Renal cortical epithelial cell (primary cell): ENCODE results near the gene ASPDH. TPM values are rescaled to one million over a fixed set of nuclear protein-coding genes. Genes with fewer than 3 reads are reported as not detected.

Experiments
- DNase-seq: peaks from one replicate; pipeline ENCODE4 v3.0.0-alpha.2; 2011; ENCODE audit warnings: low read depth
- total RNA-seq: library from RNA; depleted of rRNA; stranded (reverse); fragments of >200 nt; gene quantifications from 2 replicates; pipeline ENCODE4 v1.2.3, GENCODE V29; 2014

Gene ASPDH
- total RNA-seq, 1 donor from 2014 or later = not detected

DNA sequence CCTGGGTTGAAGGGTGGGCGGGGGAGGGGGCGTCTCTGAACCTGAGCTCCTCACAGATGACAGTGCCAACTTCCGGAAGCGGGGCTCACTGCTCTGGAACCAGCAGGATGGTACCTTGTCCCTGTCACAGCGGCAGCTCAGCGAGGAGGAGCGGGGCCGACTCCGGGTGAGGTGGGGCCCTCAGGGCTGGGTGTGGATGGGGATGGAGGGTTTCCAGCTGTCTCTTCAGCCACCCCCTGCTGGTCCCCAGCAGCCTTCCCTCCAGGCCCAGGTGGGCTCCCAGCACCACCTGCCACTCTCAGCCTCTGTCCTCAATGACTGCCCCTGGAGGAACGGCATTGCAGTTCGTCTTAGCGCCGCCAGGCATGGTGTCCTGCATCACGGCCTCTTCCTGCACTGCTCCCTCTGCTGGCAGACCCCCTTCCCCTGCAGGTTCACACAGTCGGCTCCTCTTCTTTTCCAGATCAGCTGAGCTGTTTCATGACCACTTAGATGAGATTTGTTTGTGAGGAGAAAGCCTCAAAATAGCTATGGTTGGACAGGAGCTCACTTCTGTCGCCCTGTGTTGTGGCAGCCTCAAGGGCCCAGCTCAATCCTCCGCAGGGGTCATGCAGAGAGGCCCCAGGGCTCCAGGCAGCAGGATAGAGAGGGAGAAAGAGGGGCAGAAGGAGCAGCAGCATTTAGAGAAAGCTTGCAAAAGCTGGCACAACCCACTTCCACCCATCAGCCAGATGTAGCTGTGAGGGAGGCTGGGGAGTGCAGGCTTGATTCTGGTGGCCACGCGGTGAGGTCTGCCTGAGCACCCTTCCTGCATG lies 34.6 kb downstream of the ASPDH start:
- no peak for DNase-seq

GRCh38 chr19:50477751-50478515 lies 35.8 kb downstream of the ASPDH start:
- DNase-seq = no peak

GRCh38 chr19:50476907-50477238 lies 36.8 kb downstream of the ASPDH start:
- no peak for DNase-seq

GRCh38 chr19:50476224-50476906 lies 37.3 kb downstream of the ASPDH start, which contains the start of the genes EMC10 and GARIN5A:
Gene EMC10 (plus strand): TSS chr19:50476507. CDS start chr19:50476545, 38 bp downstream.
Gene GARIN5A (minus strand): TSS chr19:50476848. CDS start chr19:50476388, 460 bp downstream.
- peak; percentile 74 for DNase-seq

GRCh38 chr19:50475736-50476223 lies 37.9 kb downstream of the ASPDH start:
- no peak for DNase-seq

- DNase-seq = no peak
Observed at GRCh38 chr19:50475101-50475568, 38.6 kb downstream of the ASPDH start.

DNA sequence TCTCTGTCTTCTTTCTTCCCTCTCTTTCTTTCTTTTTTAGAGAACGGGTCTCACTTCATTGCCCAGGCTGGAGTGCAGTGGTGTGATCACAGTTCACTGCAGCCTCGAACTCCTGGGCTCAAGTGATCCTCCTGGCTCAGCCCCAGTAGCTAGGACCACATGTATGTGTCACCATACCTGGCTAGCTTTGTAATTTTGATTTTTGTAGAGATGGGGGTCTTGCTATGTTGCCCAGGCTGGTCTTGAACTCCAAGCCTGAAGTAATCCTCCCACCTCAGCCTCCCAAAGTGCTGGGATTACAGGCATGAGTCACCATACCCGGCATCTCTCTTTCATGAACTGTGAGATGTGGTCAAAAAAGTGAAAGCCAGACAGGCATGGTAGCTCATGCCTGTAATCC lies 40.4 kb downstream of the ASPDH start:
- DNase-seq = peak; percentile 13

GRCh38 chr19:50468818-50469217 lies 44.9 kb downstream of the ASPDH start:
- DNase-seq = no peak

DNA sequence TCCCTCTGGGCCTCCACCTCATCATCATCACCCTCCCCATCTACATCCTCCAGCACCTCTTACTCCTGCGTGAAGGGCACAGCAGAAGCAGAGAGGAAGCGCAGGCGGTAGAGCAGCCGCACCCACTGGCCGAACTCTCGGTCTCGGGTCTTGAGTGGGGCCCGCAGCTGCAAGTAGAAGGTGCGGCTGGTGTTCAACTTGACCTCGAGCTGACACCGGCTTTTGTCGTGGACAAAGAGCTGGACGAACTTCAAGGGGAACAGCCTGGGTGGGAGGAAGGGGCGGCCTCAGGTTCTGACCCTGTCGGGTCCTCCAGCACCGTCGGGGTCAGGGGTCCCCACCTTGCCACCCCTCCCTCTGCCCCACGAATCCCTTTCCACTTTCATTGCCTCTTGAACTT lies 46.1 kb downstream of the ASPDH start:
- DNase-seq = no peak

DNA sequence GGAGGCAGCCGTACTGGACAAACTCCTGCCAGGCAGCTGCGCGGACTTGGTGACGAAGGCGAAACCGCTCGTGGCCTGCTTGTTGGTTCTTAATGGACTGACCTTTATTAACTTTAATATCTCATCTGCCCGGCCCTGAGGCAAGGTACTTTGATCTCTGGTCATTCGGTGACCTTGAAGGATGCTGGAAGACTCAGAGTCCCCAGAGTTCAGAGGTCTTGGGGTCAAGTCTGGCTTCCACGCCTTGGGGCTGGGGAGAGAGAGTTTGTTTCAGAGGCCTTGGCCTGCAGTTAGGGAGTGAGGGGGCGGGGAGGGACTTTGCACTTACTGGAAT lies 47.0 kb downstream of the ASPDH start:
- DNase-seq = no peak

GRCh38 chr19:50465986-50466705 lies 47.6 kb downstream of the ASPDH start:
- peak; percentile 7 for DNase-seq

DNA sequence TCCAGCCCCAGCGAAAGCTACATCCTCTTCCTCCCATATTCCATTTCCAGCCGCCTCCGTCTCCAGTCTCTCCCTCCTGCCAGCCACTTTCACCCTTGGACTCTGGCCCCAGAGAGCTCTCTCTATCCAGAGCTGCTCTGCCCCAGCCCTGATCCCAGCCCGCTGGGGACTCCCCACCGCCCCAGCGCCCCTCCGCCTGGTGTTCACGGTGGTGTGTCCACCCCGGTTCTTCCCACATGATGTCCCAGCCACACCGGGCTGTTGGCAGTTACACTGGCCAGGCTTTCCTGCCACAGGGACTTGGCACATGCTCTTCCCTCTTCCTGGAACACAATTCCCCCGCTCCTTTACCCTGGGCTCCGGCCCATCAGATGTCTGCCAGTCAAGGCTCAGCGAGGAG lies 48.7 kb downstream of the ASPDH start:
- no peak for DNase-seq

GRCh38 chr19:50464348-50464747 lies 49.4 kb downstream of the ASPDH start:
- no peak for DNase-seq

GRCh38 chr19:50462970-50463369 lies 50.7 kb downstream of the ASPDH start:
- no peak for DNase-seq

Other genes with a start within 250 kb of the ASPDH start
- gene KCNC3, start 184.5 kb downstream of the ASPDH start, total RNA-seq = 0.17 and 6.5 TPM in 2 replicates
- gene NAPSA, start 148.3 kb downstream of the ASPDH start, total RNA-seq = 15.2 TPM in 1 of 2 replicates, not detected in the other
- 67.0 and 72.5 TPM in 2 replicates for gene NR1H2, start 137.5 kb downstream of the ASPDH start, total RNA-seq
- 23.9 and 34.7 TPM in 2 replicates for gene POLD1, start 129.6 kb downstream of the ASPDH start, total RNA-seq
- not detected in 2 replicates for gene SPIB, start 95.0 kb downstream of the ASPDH start, total RNA-seq
- 0.35 TPM in 1 of 2 replicates, not detected in the other for gene MYBPC2, start 81.0 kb downstream of the ASPDH start, total RNA-seq
- gene EMC10, start 37.4 kb downstream of the ASPDH start, total RNA-seq = 58.3 and 78.7 TPM in 2 replicates
- 0.52 and 0.89 TPM in 2 replicates for gene GARIN5A, start 37.1 kb downstream of the ASPDH start, total RNA-seq
- 13.5 and 19.8 TPM in 2 replicates for gene JOSD2, start 2.7 kb downstream of the ASPDH start, total RNA-seq
- gene LRRC4B, start 54.5 kb upstream of the ASPDH start, total RNA-seq = 0.30 TPM in 1 of 2 replicates, not detected in the other
- 0.40 TPM in 1 of 2 replicates, not detected in the other for gene SYT3, start 126.0 kb upstream of the ASPDH start, total RNA-seq
- 0.40 TPM in 1 of 2 replicates, not detected in the other for gene C19orf81, start 135.5 kb upstream of the ASPDH start, total RNA-seq
- 0.17 and 0.65 TPM in 2 replicates for gene SHANK1, start 205.9 kb upstream of the ASPDH start, total RNA-seq
- 0.15 and 0.52 TPM in 2 replicates for gene CLEC11A, start 209.5 kb upstream of the ASPDH start, total RNA-seq